LoVo (cell line): Measurements from ENCODE around the gene CUL1.

Source experiments
- DNase-seq: peaks from one replicate; pipeline ENCODE4 v3.0.0-alpha.2; 2016; ENCODE audit warnings: low spot score

Gene CUL1

DNA sequence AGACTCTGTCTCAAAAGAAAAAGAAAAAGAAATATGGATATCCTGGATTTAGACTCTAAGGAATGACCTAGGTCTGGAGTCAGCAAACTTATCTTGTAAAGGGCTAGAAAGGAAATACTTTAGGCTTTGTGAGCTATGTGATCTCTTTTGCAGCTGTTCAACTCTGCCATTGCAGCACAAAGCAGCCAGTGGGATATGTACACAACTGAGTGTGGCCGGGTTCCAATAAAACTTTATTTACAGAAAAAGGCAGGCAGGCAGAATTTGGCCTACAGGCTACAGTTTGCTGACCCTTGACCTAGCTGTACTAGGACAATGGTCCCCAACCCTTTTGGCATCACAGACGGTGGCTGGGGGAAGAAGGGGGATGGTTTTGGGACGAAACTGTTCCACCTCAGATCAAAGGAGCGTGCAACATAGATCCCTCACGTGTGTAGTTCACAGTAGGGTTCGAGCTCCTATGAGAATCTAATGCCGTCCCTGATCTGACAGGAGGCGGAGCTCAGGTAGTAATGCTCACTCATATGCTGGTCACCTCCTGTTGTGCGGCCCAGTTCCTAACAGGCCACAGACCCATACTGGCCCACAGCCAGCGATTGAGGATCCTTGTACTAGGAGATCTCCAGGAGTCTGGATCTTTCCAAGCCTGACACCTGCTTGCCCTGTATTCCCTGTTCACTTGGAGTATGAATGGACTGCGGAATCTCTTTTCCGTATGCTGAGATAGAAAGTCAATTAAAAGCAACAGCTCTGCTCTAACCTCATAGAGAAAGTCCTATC, 63.0 kb downstream of the CUL1 start:
- DNase-seq: no peak

GRCh38 chr7:148763622-148764021, 64.9 kb downstream of the CUL1 start:
- no peak for DNase-seq

- no peak for DNase-seq
Observed at GRCh38 chr7:148770004-148770403, 71.3 kb downstream of the CUL1 start.

- no peak for DNase-seq
Observed at GRCh38 chr7:148772297-148773089, 73.8 kb downstream of the CUL1 start.

DNA sequence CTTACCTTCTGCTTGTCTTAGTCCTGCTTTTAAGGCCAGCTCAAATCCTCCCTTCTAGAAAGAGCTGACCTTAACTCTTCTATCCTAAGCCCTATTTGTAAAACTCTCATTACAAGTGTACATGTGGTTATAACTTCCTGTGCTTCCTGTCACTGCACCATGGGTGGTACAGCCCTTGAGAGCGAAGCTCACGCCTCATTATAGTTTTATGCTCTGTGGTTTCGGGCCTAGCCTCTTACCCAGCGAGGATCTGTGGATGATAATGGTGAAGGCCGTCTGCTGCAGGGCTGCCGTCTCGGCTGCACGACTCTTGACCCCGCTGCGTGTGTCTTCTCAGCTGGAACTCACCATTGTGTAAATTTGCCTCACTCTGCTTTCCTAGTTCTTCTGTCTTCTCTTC, 74.6 kb downstream of the CUL1 start:
- DNase-seq: no peak

DNA sequence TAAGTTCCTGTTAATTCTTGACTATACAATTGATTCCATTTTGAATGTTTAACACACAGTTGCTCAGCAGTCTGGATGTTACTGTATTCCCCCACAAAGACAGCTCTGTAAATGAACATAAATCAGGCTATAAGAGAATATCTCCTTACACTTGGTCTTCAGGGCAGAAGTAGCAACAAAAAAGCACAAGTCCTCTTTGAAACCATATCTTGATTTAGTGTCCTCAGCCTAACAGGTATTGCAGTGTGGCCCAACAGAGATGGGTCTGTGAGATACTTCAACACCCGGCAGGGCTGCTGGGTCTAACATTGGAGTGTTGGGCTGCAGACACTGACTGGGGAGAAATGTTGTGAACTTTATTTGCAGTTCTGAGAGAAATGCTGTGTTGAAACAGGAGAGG, 75.8 kb downstream of the CUL1 start:
- DNase-seq: no peak

DNA sequence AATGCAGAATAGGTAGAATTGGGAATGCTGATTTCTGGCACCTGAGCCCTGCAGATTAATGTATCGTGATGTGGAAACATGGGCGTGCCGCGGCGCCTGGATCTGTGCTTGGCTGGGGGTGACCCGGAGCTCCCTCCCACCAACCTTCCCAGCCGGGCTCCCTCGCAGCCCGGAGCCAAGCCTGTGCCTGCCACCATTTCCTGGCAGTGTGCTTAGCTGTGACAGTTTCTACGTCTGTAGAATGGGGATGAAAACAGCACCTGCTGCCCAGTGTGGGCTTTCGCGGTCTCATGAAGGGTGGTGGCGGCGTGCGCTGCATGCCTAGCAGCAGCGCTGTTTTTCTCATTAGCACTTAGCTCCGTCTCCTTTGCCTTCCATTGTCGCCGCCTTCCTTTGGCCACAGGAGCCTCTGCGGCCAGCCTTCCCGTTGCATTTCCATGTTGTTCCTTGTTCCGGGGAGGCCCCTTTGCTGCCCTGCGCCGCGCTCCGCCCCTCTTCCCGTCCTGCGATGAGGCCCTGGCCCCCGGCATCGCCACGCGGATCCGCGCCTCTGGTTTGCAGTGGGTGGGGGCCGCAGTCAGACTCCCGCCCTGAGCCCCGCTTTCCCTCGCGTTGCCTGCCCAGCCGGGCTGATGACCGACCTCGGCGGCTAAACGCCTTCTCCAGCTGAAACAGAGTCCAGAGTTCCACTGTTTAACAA, 84.2 kb downstream of the CUL1 start:
- DNase-seq: no peak

- DNase-seq: no peak
Observed at GRCh38 chr7:148783801-148784527, 85.3 kb downstream of the CUL1 start.

GRCh38 chr7:148787571-148788295, 89.0 kb downstream of the CUL1 start:
- no peak for DNase-seq

DNA sequence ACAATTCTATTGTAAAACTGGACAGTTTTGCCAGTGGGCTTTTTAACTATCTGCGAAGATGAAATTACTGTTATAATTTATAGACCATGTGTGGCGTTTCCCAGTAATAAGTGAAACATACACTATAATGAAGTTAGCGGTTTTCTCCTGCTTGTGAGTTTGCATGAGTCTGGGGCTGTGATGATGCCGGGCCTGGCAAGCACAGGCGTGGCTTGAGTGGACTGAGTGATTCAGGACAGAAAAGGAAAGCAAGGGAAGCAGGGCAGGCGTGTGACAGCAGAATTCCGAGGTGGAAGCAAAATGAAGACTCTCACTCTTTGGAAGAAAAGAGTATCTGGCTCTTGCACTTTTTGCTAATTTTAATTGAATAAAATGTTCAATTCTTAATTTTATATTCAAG, 90.5 kb downstream of the CUL1 start:
- DNase-seq: no peak

- DNase-seq: no peak
Observed at GRCh38 chr7:148790131-148790726, 91.5 kb downstream of the CUL1 start.

- no peak for DNase-seq
Observed at GRCh38 chr7:148790850-148791249, 92.1 kb downstream of the CUL1 start.

DNA sequence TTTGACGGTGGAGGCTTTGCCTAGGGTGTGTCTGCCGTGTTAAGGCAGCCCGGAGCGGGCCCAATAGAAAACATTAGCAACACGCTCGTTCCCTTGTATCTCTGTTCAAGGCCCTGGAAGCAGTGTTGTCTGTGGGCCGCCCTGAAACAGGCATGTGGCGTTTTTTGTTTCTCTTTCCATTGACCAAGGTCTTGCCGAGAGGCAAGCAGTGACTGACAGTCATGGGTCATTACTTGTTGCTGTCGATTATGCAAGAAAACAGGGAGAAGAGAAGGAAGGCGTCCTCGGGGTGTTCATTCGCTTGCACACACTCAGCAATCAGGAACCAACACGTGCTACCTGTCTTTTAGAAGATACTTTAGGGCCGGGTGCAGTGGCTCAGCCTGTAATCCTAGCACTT, 92.8 kb downstream of the CUL1 start:
- DNase-seq: no peak

DNA sequence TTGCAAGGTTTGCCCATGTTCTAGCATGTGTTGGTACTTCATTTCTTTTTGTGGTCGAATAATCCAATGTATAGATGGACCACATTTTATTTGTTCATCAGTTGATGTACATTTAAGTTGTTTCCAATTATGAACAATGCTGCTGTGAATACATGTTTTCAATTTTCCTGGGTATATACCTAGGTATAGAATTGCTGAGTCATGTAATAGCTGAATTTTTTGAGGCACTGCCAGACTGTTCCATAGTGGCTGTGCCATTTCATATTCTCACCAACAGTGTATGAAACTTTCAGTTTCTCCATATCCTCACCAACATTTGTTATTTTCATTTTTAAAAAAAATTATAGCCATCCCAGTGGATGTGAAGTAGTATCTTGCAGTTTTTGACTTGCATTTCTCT, 94.9 kb downstream of the CUL1 start:
- DNase-seq: no peak

DNA sequence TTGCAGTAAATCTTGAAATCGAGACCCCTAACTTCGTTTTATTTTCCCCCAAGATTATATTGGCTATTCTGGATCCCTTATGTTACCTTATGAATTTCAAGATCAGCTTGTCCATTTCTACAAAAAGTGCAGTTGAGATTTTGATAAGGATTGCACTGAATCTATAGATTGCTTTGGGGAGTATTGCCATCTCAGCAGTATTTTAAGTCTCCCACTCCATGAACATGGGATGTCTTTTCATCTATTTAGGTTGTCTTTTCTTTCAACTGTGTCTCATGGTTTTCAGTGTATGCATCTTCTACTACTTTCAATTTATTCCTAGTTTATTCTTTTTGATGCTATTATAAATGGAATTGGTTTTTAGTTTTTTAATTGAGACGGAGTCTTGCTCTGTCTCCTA, 95.8 kb downstream of the CUL1 start:
- DNase-seq: no peak

DNA sequence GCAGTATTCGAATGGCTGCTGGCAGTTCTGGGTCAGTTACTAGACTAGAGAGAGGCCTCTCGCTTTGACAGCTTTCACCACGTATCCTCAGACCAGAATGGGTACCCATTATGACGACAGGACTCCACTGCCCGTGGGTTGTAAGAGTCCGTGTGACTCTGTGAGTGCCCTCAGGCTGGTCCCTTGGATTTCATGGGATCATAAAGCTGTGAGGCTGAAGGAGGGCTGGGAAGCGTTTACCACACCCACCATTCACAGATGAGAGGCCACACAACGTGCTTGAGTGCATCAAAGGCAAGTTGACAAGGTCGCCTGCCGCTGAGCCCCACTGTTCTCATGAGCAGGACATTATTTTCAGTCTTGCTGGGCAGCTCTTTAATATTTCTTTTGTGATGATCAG, 98.1 kb downstream of the CUL1 start:
- DNase-seq: no peak

DNA sequence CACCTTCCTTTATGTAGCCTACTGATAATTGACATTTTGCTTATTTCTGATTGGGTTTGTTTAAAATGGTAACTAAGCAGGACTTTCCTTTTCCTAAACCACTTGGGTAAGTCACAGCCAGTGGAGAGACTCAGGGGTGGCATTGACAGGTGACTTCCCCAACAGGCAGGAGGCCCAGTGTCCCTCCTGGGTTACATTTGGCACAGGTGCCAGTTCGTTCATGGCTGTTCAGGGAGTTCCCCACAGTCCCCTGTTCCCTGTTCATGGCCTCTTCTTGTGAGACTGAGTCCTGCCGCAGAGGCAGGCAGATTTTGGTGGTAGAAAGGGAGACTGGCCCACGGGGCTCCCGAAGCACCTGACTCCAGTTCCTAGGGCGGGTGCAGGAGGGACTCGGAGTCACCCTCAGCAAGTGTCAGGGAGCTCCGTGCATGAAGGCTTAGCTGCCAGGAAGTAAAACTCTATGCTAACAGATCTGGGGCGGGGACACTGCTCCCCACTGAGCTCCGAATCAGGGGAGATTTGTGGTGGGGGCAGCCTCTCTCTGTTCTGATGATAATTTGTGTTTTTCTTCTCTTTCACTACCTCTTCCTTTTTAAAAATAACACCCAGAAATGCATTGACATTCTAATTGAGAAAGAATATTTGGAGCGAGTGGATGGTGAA, 101.3 kb downstream of the CUL1 start:
- DNase-seq: no peak

GRCh38 chr7:148800677-148801076, 102.0 kb downstream of the CUL1 start:
- DNase-seq: no peak

DNA sequence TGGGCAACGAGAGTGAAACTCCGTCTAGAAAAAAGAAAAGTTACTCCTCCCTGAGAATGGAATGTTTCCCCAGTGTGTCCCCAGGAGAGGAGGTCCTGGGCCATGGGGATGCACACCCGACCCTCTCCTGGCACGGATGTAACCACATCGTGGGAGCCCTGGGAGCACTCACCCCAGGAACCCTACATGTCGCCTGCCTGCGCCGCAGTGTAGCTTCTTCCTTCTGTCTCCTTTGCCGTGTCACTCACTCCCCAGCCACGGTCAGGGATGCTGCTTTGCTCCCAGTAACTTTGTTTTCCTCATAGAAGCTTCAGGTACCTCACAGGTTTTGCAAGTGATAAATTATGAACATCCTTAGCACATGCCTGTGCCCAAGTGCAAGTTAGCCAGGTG, 103.4 kb downstream of the CUL1 start:
- no peak for DNase-seq

DNA sequence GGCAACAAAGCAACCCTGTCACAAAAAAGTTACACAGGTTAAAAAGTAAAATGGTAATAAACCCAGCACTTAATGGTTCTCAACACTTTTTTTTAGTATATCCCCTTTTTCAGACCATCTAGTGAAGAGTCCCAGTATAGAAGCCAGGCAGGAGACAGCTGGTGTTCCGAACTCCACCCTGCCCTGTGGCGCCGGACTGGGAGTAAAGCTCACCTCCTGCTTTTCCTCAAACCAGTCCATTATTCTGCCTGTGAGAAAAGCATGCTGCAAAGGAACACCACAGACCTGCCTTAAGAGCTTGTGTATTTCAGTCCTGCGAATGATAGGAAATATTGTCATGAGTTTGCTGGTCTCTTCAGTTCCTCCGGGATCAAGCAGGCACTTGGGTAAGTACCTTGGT, 104.4 kb downstream of the CUL1 start:
- DNase-seq: no peak
